ENCODE measurements around the gene MTSS2.

GRCh38 chr16:70687102-70687511 lies 1.3 kb upstream of the MTSS2 start:
- no peak for TF ChIP-seq SUZ12 (IDR thresholded peaks at IDR 0.05; ENCODE audit: extremely low read depth, insufficient read depth, insufficient read length)
- TF ChIP-seq ZNF274 (IDR thresholded peaks at IDR 0.05; ENCODE audit: low read depth, low read length) = no peak
